Caki2 (cell line): ENCODE measurements around the gene HMGN1. TPM values are rescaled to one million over a fixed set of nuclear protein-coding genes. Genes with fewer than 3 reads are reported as not detected.
A peak's percentile ranks its signal among the peaks of the same experiment; 100 is the strongest.
"Not testable (repeated sequence)": the region's sequence is repeated elsewhere in the genome, so short reads cannot be mapped to it uniquely, and the experiment has no call there.

Source experiments
- DNase-seq: peaks from one replicate; pipeline ENCODE4 v3.0.0-alpha.2; 2015; ENCODE audit warnings: low read depth
- in situ Hi-C: cut with HindIII; loops from 2 replicates; pipeline ENCODE4 v1.10.0; 2016; ENCODE audit warnings: low sequenced_read_pairs, low pct_unique_long_range_greater_than_20kb, mixed read lengths
- total RNA-seq: library from RNA; depleted of rRNA; stranded (reverse); fragments of >200 nt; shearing (Covaris generic); gene quantifications from 2 replicates; pipeline ENCODE4 v1.2.3, GENCODE V29; 2014; ENCODE audit warnings: low replicate concordance

HMGN1 gene
- total RNA-seq, 1 experiment from 2014 or later: 412 TPM

DNA sequence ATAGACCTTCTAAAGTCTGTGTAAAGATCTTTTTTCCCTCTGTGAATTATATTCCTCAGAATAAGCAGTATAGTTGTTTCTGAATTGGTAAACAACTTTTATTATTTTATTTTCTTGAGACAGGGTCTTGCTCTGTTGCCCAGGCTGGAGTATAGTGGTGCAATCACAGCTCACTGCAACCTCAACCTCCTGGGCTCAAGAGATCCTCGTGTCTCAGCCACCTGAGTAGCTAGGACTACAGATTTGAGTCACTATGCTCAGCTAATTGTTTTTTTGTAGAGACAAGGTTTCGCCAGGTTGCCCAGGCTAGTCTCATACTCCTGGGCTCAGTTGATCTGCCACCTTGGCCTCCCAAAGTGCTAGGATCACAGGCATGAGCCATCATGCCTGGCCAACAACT is 26.6 kb upstream of the HMGN1 start:
- in situ Hi-C loops: no loop called here
- DNase-seq: no peak

GRCh38 chr21:39374046-39374445 is 25.2 kb upstream of the HMGN1 start:
- in situ Hi-C loops: no loop called here
- DNase-seq: no peak

- in situ Hi-C loops: no loop called here
- no peak for DNase-seq
These were observed 24.7 kb upstream of the HMGN1 start for GRCh38 chr21:39373634-39374033.

- DNase-seq, in situ Hi-C loops: not testable (repeated sequence)
These were observed 21.0 kb upstream of the HMGN1 start for GRCh38 chr21:39369896-39370288.

DNA sequence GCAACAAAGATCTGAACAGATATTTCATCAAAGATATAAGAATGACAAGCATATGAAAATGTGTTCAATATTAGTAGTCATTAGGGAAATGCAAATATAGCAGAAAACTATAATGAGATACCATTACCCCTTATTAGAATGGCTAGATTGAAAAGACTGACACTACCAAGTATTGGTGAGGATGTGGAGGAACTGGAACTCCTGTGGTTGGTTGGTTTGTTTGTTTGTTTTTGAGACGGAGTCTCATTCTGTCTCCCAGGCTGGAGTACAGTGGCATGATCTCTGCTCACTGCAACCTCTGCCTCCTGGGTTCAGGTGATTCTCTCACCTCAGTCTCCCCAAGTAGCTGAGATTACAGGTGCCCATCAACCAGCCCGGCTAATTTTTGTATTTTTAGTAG is 18.9 kb upstream of the HMGN1 start:
- in situ Hi-C loops: no loop called here
- DNase-seq: no peak

DNA sequence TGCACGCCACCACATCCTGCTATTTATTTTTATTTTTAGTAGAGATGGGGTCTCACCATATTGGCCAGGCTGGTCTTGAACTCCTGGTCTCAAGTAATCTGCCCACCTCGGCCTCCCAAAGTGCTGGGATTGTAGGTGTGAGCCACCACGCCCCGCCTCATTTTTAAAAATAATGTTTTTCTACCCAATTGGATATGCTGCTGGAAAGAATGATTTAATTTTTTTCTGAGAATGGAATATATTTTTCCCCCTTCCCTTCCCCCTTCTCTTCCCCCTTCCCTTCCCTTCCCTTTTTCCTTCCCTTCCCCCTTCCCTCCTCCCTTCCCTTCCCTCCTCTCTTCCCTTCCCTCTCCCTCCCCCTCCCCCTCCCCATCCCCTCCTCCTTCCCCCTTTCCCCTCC is 17.7 kb upstream of the HMGN1 start:
- DNase-seq: no peak
- in situ Hi-C loops: no loop called here

DNA sequence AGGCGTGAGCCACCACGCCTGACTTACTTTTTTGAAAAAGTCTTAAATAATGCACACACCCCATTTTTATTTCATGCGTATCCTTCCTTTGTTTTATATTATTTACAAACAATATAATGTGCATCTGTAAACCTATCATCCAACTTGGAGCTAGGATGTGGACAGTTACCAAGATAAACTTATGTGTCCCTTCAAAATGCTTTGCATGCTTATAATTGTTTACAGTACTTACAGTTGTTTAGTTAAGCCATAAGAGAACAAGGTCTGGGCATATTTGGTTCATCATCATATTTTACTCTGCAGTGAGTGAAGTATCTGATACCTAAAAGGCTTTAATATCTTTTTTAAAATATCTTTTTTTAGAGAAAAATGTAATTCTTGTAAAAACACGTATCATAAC is 16.1 kb upstream of the HMGN1 start:
- no peak for DNase-seq
- in situ Hi-C loops: no loop called here

DNA sequence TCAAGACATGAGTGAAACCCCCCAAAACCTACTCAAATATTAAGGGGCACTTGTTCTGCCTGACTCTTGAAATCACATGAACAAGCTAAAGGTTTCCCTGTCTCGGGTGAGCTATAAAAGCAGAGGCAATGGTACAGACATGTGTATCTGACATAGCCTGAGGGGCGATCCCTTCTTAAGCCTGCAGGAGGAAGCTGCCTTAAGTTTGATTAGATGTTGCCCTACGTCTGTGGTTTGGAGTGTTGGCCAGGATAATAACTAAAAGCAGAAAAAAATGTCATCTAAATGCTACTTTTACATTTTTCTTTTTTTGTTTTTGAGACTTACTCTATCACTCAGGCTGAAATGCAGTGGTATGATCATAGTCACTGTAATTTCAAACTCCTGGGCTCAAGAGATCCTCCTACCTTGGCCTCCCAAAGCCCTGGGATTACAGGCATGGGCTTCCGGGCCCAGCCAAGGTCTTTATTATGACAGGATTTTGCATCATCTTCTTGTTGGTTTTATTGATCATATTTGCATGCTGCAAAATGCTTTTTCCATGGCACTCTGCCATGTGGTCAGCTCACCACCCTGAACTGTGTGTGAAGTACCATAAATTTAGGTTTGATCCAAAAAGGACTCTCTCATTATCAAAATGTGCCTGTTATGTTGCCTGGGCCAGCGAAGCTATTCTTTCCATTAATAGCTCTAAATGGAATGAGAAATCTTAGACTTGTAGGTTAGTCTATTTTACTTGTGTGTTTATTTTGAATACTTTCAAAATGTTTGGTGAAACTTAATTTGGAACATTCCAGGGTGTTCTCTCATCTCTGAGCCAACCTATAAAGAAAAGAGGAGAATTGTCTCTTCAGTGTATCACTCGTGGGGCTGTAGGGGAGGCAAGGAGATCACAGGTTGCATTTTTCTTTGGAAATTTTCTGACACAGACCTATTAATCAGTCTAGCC is 15.0 kb upstream of the HMGN1 start:
- no peak for DNase-seq
- in situ Hi-C loops: no loop called here

DNA sequence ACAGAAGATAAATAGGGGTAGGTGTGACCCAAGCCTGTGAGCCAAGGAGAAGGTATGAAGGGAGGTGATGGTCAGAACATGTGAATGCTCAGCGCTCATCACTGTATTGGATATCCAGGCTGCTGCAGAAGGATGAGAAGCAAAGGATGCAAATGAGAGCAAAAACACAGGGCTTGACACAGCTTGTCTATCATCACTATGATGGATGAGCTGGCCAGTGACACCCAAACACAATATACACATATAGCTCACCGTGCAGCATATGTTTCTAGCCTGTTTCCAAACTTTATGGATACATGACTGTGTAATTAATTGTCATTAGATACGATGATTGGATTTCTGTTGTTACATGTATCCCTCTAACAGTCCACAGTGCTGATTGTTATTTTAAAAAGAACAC is 13.8 kb upstream of the HMGN1 start:
- in situ Hi-C loops: no loop called here

GRCh38 chr21:39359382-39359781 is 10.5 kb upstream of the HMGN1 start:
- in situ Hi-C loops: no loop called here
- DNase-seq: no peak

More for the DNA sequence above, 13.8 kb upstream of the HMGN1 start:
- DNase-seq: no peak

- DNase-seq: no peak
- in situ Hi-C loops: no loop called here
These were observed 4.4 kb upstream of the HMGN1 start for GRCh38 chr21:39353295-39353694.

GRCh38 chr21:39350094-39351005 is 1.5 kb upstream of the HMGN1 start:
- DNase-seq: no peak
- in situ Hi-C loops: no loop called here

DNA sequence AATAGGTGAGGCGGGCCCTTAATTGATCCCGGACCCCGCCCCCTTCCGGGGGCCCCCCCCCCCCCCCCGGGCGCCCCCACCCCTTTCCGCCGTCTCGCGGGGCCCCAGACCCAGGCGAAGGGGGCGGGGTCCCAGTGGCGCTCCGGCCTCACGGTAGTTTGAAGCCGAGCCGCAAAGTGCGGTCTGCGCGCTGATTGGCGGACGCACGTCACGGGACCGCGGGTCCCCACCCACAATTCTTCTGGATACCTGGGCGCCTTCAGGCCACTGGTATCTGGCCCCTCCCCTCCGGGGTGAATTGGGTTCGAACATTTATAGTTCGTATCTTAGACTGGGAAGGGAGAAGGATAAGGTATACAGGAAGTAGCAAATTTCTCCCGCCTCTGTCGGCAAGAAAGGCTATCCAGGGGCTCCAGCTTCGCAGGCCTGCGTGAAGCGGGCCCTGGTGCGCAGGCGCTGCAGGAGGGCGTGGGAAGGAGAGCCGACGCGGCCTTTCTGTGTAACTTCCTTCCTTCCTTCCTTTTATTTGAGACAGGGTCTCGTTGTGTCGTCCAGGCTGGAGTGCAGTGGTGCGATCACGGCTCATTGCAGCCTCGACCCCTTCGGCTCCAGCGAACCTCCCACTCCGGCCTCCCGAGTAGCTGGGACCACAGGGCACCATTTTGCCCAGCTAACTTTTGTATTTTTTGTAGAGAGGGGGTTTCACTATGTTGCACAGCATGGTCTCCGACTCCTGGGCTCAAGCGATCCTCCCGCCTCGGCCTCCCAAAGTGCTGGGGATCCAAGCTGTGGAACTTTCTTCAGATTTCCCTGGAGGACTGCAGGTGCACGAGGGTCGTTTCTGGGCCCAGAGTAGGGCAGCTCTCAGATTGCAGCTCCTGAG is 564 bp upstream of the HMGN1 start:
- in situ Hi-C loops: no loop called here
- DNase-seq: peak; percentile 99

DNA sequence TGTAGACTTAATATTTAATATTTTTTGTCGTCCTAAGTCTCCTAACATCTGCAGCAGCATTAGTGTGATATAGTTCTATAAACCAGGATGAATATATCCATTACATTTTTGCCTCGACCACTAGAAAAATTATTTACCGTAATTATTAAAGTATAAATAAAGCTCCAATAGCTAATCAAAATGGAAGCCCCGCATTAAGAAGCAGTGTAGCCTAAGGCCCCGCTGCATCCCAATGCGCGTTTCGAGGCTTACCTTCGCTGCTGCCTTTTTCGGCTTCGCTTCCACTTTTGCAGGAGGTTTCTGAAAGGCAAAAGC is 891 bp downstream of the HMGN1 start:
- in situ Hi-C loops: no loop called here
- no peak for DNase-seq

DNA sequence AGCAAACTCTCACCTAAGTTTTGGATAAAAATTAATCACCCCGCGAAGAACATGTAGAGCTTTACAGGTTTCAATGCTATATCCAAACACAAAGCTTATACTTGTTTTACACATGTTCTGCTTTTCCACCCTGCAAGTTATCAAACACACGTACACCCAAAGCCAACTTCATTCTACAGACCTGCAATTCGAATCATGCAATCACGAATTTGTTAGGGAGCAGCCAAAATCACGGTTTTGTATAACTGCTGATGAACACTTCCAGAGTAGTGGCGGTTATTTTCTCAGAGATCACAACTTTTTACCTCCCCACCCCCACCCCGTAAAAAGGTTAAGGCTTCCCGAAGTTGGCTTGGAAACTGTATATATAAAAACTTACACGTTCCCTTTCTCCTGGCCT is 1.4 kb downstream of the HMGN1 start:
- no peak for DNase-seq
- in situ Hi-C loops: no loop called here

- in situ Hi-C loops: no loop called here
- no peak for DNase-seq
These were observed 2.1 kb downstream of the HMGN1 start for GRCh38 chr21:39346671-39347331.

DNA sequence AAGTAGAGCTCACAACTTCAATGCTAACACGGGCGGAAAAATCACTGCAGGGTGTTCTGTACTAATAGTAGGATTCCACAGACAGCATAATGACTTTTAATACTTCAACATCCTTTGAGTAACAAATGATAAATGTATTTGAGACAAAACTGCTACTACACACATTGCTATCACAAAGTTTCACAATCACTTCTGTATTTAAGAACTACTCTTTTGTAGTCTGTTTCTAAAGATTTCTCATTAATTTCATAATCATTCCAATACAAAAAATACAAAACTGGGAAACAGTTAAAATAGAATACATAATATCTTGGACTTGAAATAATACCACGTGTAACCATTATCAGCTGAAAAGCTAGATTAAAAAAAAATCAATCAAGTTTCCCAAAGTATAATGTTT is 2.7 kb downstream of the HMGN1 start:
- in situ Hi-C loops: no loop called here

GRCh38 chr21:39345440-39345839 is 3.4 kb downstream of the HMGN1 start:
- in situ Hi-C loops: no loop called here
- DNase-seq: no peak

More for the DNA sequence above, 2.7 kb downstream of the HMGN1 start:
- no peak for DNase-seq
